Measurements from ENCODE around the gene KRTAP5-10.
"Not testable (repeated sequence)": the region's sequence is repeated elsewhere in the genome, so short reads cannot be mapped to it uniquely, and the experiment has no call there.

The KRTAP5-10 gene

DNA sequence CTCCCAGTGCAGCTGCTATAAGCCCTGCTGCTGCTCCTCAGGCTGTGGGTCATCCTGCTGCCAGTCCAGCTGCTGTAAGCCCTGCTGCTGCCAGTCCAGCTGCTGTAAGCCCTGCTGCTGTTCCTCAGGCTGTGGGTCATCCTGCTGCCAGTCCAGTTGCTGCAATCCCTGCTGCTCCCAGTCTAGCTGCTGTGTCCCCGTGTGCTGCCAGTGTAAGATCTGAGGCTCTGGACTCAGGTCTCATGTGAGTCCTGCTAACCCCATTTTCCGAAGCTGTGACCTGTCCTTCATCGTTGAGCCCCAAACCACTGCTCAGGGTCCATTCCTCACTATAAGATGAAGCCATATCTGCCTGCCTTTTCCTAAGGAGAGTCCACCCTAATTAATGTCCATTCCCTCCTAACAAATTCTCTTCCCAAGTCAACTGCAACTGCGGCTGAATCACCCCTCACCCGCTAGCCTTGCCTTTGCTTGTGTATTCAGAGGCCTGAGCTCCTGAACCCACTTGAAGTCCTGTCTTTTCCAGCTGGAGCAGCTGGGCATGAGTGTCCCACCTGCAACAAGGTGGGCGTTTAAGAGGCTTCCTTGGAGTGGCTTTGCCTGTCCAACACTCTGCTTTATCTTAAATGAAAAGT is 37.7 kb upstream of the KRTAP5-10 start:
- Histone ChIP-seq H3K4me1 (ENCODE audit: insufficient read depth, low read length, poor library complexity, severe bottlenecking) (no peaks in the 10 kb centered on the region), H3K4me2 (ENCODE audit: low read depth, low read length, poor library complexity, severe bottlenecking) (no peak overlapping the region), H3K27me3 (ENCODE audit: insufficient read depth, low read length, poor library complexity, severe bottlenecking) (no peaks in the 10 kb centered on the region), H3K36me3 (ENCODE audit: insufficient read depth, low read length) (no peaks in the 10 kb centered on the region), H4K20me1 (ENCODE audit: insufficient read depth, low read length, poor library complexity, severe bottlenecking) (no peaks in the 10 kb centered on the region), H2AFZ (ENCODE audit: low read length) (no peak overlapping the region), H3K9me2 (replicated peaks; ENCODE audit: low read depth, low read length) (no peaks in the 10 kb centered on the region), H3K9me3 (ENCODE audit: insufficient read depth, low read depth, low read length) (no peaks in the 10 kb centered on the region), H3K9ac (ENCODE audit: low read depth, low read length, poor library complexity, severe bottlenecking) (no peak overlapping the region), H3F3A (ENCODE audit: low read depth) (no peaks in the 10 kb centered on the region), H3K4me3 (ENCODE audit: low read length, poor library complexity, severe bottlenecking) (no peak overlapping the region), H3K79me2 (ENCODE audit: insufficient read depth, low read length) (no peaks in the 10 kb centered on the region)
- TF ChIP-seq, protein P1, sequence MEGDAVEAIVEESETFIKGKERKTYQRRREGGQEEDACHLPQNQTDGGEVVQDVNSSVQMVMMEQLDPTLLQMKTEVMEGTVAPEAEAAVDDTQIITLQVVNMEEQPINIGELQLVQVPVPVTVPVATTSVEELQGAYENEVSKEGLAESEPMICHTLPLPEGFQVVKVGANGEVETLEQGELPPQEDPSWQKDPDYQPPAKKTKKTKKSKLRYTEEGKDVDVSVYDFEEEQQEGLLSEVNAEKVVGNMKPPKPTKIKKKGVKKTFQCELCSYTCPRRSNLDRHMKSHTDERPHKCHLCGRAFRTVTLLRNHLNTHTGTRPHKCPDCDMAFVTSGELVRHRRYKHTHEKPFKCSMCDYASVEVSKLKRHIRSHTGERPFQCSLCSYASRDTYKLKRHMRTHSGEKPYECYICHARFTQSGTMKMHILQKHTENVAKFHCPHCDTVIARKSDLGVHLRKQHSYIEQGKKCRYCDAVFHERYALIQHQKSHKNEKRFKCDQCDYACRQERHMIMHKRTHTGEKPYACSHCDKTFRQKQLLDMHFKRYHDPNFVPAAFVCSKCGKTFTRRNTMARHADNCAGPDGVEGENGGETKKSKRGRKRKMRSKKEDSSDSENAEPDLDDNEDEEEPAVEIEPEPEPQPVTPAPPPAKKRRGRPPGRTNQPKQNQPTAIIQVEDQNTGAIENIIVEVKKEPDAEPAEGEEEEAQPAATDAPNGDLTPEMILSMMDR (conservative IDR thresholded peaks at IDR 0.05; ENCODE audit: low read length), result no peak
- TF ChIP-seq EZH2phosphoT487 (IDR thresholded peaks at IDR 0.05; ENCODE audit: borderline replicate concordance), result no peak

DNA sequence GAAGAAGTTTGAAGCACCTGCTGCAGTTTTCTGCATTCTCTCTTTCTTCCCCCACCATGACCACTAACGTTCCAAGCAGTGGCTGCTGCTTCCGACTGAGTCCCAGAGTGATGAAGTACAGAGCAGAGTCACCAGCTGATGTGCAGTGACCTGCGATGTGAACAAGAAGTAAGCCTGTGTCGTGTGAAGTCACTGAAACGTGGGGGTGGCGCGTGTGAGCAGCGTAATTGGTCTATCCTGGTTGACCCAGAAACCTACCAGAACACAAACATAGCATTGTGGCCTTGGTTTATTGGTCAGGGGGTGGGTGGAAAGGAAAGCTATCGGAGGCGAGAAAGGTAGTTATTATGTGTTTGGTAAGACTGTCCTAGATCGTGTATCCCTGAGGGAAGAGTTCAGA is 34.8 kb upstream of the KRTAP5-10 start:
- Histone ChIP-seq H3K9me3 (ENCODE audit: insufficient read depth, low read depth, low read length) (no peaks in the 10 kb centered on the region), H3K27me3 (ENCODE audit: insufficient read depth, low read length, poor library complexity, severe bottlenecking) (no peaks in the 10 kb centered on the region), H2AFZ (ENCODE audit: low read length) (no peak overlapping the region), H3K4me2 (ENCODE audit: low read depth, low read length, poor library complexity, severe bottlenecking) (no peak overlapping the region), H3K79me2 (ENCODE audit: insufficient read depth, low read length) (no peaks in the 10 kb centered on the region), H3F3A (ENCODE audit: low read depth) (no peaks in the 10 kb centered on the region), H3K4me1 (ENCODE audit: insufficient read depth, low read length, poor library complexity, severe bottlenecking) (no peaks in the 10 kb centered on the region), H3K36me3 (ENCODE audit: insufficient read depth, low read length) (no peaks in the 10 kb centered on the region), H3K9me2 (replicated peaks; ENCODE audit: low read depth, low read length) (no peaks in the 10 kb centered on the region), H3K4me3 (ENCODE audit: low read length, poor library complexity, severe bottlenecking) (no peak overlapping the region), H3K9ac (ENCODE audit: low read depth, low read length, poor library complexity, severe bottlenecking) (no peak overlapping the region), H4K20me1 (ENCODE audit: insufficient read depth, low read length, poor library complexity, severe bottlenecking) (no peaks in the 10 kb centered on the region)
- TF ChIP-seq EZH2phosphoT487 (IDR thresholded peaks at IDR 0.05; ENCODE audit: borderline replicate concordance), result no peak
- TF ChIP-seq, protein P1 (conservative IDR thresholded peaks at IDR 0.05; ENCODE audit: low read length), result no peak

DNA sequence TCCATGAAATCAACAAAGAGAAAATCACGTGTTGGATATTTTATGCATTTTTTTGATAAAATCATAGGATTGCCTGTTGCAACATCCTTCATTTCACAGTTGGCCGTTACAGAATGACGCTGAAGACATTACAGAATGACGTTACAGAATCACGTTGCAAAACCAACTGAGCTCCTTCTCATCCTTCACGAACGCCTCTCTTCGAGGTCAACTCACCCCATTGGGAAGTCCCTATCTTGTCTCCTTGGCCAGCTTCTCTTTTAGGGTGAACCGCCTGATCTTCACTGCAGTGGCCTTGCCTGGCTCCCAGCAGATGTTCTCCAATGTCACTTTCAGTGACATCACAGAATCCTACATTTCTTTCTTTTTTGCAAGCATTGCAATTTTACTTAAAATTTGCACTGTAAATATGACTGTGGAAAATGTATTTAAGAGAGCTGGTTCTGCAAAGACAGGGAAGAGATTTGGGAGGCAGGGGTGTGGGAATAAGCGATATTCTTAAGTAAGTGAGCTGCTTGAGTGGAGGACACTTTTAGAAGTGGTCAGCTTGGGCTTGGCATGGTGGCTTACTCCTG is 33.2 kb upstream of the KRTAP5-10 start:
- no peak overlapping the region for H3K9ac ChIP-seq (ENCODE audit: low read depth, low read length, poor library complexity, severe bottlenecking)
- H3K79me2 ChIP-seq (ENCODE audit: insufficient read depth, low read length), result no peaks in the 10 kb centered on the region
- TF ChIP-seq EZH2phosphoT487 (IDR thresholded peaks at IDR 0.05; ENCODE audit: borderline replicate concordance), result no peak
- TF ChIP-seq, protein P1 (conservative IDR thresholded peaks at IDR 0.05; ENCODE audit: low read length), result no peak
- H3F3A ChIP-seq (ENCODE audit: low read depth), result no peaks in the 10 kb centered on the region
- H3K4me3 ChIP-seq (ENCODE audit: low read length, poor library complexity, severe bottlenecking), result no peak overlapping the region
- H3K4me2 ChIP-seq (ENCODE audit: low read depth, low read length, poor library complexity, severe bottlenecking), result no peak overlapping the region
- H4K20me1 ChIP-seq (ENCODE audit: insufficient read depth, low read length, poor library complexity, severe bottlenecking), result no peaks in the 10 kb centered on the region
- no peaks in the 10 kb centered on the region for H3K9me3 ChIP-seq (ENCODE audit: insufficient read depth, low read depth, low read length)
- H3K9me2 ChIP-seq (replicated peaks; ENCODE audit: low read depth, low read length), result no peaks in the 10 kb centered on the region
- no peak overlapping the region for H2AFZ ChIP-seq (ENCODE audit: low read length)
- no peaks in the 10 kb centered on the region for H3K4me1 ChIP-seq (ENCODE audit: insufficient read depth, low read length, poor library complexity, severe bottlenecking)
- no peaks in the 10 kb centered on the region for H3K27me3 ChIP-seq (ENCODE audit: insufficient read depth, low read length, poor library complexity, severe bottlenecking)
- no peaks in the 10 kb centered on the region for H3K36me3 ChIP-seq (ENCODE audit: insufficient read depth, low read length)

DNA sequence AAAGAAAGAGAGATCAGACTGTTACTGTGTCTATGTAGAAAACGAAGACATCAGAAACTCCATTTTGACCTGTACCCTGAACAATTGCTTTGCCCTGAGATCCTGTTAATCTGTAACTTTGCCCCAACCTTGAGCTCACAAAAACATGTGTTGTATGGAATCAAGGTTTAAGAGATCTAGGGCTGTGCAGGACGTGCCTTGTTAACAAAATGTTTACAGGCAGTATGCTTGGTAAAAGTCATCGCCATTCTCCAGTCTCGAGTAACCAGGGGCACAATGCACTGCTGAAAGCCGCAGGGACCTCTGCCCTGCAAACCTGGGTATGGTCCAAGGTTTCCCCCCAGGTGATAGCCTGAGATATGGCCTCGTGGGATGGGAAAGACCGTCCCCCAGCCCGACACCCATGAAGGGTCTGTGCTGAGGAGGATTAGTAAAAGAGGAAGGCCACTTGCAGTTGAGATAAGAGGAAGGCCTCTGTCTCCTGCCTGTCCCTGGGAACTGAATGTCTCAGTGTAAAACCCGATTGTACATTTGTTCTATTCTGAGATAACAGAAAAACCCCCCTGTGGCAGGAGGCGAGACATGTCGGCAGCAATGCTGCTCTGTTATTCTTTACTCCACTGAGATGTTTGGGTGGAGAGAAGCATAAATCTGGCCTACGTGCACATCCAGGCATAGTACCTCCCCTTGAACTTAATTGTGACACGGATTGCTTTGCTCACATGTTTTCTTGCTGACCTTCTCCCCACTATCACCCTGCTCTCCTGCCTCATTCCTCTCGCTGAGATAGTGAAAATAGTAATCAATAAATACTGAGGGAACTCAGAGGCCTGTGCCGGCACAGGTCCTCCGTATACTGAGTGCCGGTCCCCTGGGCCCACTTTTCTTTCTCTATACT is 30.4 kb upstream of the KRTAP5-10 start:
- H3K4me1 ChIP-seq (ENCODE audit: insufficient read depth, low read length, poor library complexity, severe bottlenecking); H3F3A ChIP-seq (ENCODE audit: low read depth); H2AFZ ChIP-seq (ENCODE audit: low read length); H3K4me3 ChIP-seq (ENCODE audit: low read length, poor library complexity, severe bottlenecking); H3K36me3 ChIP-seq (ENCODE audit: insufficient read depth, low read length); H3K27me3 ChIP-seq (ENCODE audit: insufficient read depth, low read length, poor library complexity, severe bottlenecking); H3K79me2 ChIP-seq (ENCODE audit: insufficient read depth, low read length); H3K4me2 ChIP-seq (ENCODE audit: low read depth, low read length, poor library complexity, severe bottlenecking); H3K9ac ChIP-seq (ENCODE audit: low read depth, low read length, poor library complexity, severe bottlenecking); H3K9me2 ChIP-seq (replicated peaks; ENCODE audit: low read depth, low read length); H3K9me3 ChIP-seq (ENCODE audit: insufficient read depth, low read depth, low read length); H4K20me1 ChIP-seq (ENCODE audit: insufficient read depth, low read length, poor library complexity, severe bottlenecking): not testable (repeated sequence)

All from Loucy (cell line).